Subcutaneous adipose tissue (tissue), 4 donors: Measurements from ENCODE around the gene HGF. TPM values are rescaled to one million over a fixed set of nuclear protein-coding genes. Genes with fewer than 3 reads are reported as not detected.

Experiments
- total RNA-seq, 4 donors: library from RNA; depleted of rRNA; stranded (reverse); fragments of >200 nt; gene quantifications; one replicate each; pipeline ENCODE4 v1.1.0, GENCODE V29; 2016
- TF ChIP-seq, protein P1 (sequence below): fragments of 450-650 bp; IDR thresholded peaks from one replicate; pipeline ENCODE4 v1.5.1; 2016; ENCODE audit warnings: low read depth, mild to moderate bottlenecking, control low read depth, antibody characterized with exemption, moderate library complexity

The HGF gene
- total RNA-seq, 4 donors from 2014 or later = 2.1 to 20.6 (median 7.9) TPM

DNA sequence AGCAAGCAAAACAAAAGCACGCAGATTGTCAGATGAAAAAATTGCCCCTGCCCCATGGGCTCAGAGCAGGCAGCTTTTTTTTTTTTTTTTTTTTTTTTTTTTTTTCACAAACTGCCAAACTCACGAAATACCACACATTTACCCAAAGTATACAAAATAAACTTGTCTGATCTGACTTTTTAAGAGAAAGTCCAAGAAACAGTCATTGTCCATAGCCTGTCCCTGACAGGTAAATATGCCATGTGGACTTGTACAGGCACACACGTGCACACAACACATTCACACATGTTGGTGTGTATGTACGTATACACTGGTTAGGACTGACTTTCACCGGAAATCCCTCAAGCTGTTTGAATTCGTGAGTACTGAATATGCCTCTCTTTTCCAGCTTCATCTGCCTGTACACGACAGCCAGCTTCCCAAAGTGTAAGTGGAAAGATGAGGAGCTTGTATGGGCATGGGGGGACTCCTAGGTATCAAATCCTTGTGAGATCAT lies 929 bp upstream of the HGF start:
- TF ChIP-seq, protein P1, sequence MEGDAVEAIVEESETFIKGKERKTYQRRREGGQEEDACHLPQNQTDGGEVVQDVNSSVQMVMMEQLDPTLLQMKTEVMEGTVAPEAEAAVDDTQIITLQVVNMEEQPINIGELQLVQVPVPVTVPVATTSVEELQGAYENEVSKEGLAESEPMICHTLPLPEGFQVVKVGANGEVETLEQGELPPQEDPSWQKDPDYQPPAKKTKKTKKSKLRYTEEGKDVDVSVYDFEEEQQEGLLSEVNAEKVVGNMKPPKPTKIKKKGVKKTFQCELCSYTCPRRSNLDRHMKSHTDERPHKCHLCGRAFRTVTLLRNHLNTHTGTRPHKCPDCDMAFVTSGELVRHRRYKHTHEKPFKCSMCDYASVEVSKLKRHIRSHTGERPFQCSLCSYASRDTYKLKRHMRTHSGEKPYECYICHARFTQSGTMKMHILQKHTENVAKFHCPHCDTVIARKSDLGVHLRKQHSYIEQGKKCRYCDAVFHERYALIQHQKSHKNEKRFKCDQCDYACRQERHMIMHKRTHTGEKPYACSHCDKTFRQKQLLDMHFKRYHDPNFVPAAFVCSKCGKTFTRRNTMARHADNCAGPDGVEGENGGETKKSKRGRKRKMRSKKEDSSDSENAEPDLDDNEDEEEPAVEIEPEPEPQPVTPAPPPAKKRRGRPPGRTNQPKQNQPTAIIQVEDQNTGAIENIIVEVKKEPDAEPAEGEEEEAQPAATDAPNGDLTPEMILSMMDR = no peak

DNA sequence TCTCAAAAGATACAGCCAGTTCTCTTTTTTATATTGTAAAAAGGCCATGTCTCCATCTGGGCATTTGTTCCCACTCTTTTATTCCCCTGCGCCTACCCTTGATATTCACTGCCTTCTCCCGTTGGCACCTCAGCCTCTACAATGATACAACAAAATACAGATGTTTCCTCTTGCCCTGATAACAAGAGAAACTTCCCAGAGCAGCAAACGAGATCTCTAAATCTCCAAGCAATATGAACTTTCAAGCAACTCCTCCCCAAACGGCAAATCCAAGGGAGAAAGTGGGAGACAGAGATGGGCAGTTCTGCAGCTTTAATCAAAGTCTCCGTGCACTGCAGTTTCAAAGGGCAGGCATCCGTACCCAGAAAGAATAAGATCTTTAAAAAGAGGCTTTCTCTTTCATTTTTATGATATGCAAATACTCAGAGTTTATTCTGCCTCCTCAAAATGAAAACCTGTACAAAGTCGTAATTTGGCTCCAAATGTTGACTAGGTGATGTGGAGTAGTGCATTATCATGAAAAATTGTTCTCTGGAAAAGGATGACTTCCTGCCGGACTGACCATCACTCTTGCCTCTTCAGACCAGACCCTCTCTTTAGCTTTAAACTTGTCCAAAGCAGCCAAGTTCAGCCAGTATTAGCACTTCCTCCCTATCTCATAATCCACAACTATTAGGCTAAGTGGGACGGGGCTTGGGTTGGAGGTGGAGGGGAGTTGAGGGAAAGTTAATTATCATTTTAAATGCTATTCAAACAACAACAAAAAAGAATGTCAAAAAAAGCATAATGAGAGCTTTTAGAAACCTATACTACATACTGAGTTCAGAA lies 682 bp downstream of the HGF start:
- TF ChIP-seq, protein P1 = no peak

DNA sequence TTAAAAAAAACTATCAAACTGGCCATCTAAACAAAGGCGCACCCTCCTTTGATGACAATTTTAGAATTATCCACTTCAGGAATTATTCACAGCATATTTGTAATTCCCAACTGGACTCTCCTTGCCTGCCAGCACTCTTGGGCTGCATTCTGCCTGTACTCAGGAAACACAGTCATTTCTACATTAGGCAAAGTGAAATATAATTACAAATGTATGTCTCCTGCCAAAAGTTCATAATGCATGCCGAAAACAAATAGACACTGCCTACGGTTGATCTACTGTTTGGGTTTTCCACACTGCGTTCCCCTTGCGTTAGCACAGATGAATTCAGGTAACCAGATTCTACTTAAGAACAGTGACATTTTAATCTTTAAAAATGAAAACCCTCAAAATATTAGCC lies 1.9 kb downstream of the HGF start:
- TF ChIP-seq, protein P1 = no peak

DNA sequence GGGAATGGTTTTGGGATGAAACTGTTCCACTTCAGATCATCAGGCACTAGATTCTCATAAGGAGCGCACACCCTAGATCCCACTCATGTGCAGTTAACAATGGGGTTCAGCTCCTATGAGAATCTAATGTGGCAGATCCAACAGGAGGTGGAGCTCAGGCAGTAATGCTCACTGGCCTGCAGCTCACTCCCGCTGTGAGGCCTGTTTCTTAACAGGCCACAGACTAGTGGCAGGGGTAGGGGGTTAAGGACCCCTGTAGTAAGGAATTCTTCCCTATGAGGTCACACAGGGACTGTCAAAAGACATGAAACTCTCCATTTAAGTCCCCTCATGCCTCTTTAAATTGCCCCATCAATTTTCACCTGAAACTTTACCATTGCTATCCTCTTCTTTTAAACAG lies 8.0 kb downstream of the HGF start:
- TF ChIP-seq, protein P1 = no peak

DNA sequence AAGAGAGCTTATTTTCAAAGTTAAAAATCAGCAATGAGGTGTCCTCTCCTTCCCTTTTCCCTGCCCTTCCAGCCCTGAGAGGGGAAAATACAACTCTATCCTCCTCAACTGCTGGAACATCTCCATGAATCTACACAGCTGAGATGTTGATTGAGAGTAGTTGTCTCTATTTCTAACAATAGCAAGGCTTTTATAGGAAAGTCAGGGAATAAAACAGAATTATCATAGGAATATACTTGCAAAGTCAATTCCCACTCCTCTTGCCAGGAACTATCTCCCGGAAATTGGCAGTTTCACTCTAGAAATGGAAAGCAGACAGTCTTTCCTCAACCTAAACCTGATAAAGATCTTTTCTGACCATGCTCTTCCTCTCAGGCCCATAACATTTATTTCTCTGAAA lies 8.8 kb downstream of the HGF start:
- TF ChIP-seq, protein P1 = no peak

DNA sequence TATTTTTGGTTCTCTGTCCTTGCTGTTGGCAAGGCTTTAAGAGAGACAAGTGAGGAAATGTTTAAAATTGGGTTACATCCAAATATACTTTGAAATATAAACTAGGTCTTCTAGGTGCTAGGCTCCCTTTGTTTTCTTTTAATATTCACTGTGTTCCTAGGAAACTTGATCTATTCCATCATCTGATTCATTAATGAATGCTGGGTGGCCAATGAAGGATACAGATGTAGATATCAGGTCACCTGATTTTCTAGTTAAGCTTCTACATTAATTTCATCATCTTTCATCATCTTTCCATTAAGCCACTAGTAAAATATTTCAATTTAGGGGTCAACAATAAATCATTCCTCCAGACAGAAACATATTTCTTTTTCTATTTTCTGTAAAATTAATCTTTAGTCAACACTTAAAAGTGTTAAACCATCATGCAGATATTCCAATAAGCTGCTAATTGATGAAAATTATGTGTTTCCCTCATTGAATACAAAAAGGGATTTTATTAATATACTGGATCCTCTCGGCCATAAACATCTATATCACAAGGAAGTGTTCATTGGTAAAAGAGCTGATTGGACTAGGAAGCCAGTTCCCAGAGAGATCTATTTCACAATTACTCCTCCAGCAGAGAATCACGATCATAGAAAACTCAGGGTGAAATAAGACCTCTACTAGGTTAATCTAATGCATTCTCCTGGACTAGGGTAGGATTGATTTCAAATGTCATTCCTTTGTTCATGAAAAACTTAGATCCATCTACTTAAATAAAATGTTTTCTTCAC lies 14.7 kb downstream of the HGF start:
- TF ChIP-seq, protein P1 = no peak

DNA sequence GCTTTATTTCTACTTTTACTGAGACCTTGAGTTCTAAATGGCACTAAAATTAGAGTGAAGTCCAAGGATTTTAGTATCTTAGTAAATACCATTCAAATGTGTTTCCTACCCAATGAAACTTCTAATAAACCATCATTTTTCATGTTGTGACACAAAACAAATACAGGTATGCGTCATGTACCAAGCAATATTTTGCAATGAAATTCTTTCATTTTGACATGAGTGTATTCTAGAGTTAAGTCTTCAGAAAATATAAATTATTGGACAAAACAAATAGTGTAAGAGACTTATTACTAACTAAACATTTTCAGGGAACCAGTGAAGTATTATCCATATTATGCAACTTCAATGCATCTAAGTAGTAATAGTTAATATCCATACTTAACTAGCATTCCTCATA lies 16.5 kb downstream of the HGF start:
- TF ChIP-seq, protein P1 = no peak
